ENCODE data around the gene CHMP2B.

CHMP2B gene

DNA sequence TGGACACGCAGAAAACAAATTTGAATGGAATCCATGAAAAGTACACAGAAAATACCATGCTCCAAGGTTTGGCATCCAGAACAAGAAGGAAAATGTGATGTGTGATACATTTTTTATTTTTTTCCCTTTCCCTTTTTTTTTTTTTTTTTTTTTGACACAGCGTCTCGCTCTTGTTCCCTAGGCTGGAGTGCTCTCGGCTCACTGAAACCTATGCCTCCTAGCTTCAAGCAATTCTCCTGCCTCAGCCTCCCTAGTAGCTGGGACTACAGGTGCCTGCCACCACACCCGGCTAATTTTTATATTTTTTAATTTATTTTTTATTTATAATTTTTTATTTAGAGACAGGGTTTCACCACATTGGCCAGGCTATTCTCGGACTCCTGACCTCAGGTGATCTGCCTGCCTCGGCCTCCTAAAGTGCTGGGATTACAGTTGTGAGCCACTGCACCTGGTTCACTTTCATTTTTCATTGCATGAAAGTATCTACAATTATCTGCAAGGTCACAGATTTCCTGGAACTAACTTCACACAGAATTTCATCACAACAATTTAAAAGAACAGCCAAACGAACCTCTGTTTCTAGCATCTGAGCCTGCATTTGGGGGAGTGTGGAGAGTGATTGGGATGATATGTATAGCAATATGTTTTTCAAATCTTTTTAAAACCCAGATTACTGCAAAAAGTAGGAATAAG is 41.0 kb downstream of the CHMP2B start:
- no peak for DNase-seq (ENCODE audit: low spot score)
- in situ Hi-C loops (cut with MboI; ENCODE audit: low sequenced_read_pairs, unreplicated experiment) = no loop called here

GRCh38 chr3:87268646-87269211 is 41.6 kb downstream of the CHMP2B start:
- DNase-seq (ENCODE audit: low spot score) = no peak
- in situ Hi-C loops (cut with MboI; ENCODE audit: low sequenced_read_pairs, unreplicated experiment) = no loop called here
- TF ChIP-seq, protein P1, sequence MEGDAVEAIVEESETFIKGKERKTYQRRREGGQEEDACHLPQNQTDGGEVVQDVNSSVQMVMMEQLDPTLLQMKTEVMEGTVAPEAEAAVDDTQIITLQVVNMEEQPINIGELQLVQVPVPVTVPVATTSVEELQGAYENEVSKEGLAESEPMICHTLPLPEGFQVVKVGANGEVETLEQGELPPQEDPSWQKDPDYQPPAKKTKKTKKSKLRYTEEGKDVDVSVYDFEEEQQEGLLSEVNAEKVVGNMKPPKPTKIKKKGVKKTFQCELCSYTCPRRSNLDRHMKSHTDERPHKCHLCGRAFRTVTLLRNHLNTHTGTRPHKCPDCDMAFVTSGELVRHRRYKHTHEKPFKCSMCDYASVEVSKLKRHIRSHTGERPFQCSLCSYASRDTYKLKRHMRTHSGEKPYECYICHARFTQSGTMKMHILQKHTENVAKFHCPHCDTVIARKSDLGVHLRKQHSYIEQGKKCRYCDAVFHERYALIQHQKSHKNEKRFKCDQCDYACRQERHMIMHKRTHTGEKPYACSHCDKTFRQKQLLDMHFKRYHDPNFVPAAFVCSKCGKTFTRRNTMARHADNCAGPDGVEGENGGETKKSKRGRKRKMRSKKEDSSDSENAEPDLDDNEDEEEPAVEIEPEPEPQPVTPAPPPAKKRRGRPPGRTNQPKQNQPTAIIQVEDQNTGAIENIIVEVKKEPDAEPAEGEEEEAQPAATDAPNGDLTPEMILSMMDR (IDR thresholded peaks at IDR 0.05; ENCODE audit: borderline replicate concordance, control extremely low read depth, extremely low read depth, insufficient read depth, missing control alignments) = no peak

More for the DNA sequence above, 41.0 kb downstream of the CHMP2B start:
- TF ChIP-seq, protein P1 (IDR thresholded peaks at IDR 0.05; ENCODE audit: borderline replicate concordance, control extremely low read depth, extremely low read depth, insufficient read depth, missing control alignments) = no peak

DNA sequence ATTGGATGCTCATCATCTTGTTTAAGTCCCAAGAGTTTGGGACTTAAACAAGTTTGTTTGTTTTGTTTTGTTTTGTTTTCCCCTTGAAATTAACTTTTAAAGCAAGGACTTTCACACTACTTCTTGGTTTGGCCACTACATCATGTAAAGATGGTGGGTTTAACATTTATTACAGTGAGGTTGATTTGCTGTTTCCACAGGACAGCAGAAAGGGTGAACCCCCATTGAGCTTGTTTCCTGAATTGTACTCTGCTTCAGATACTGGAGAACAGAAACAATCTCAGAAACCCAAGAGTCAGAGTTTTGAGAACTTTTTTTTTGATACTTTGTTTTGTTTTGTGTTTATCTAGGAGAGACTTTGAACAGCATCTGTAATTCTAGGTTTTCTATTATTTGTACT is 42.6 kb downstream of the CHMP2B start:
- TF ChIP-seq, protein P1 (IDR thresholded peaks at IDR 0.05; ENCODE audit: borderline replicate concordance, control extremely low read depth, extremely low read depth, insufficient read depth, missing control alignments) = no peak
- in situ Hi-C loops (cut with MboI; ENCODE audit: low sequenced_read_pairs, unreplicated experiment) = no loop called here
- no peak for DNase-seq (ENCODE audit: low spot score)

DNA sequence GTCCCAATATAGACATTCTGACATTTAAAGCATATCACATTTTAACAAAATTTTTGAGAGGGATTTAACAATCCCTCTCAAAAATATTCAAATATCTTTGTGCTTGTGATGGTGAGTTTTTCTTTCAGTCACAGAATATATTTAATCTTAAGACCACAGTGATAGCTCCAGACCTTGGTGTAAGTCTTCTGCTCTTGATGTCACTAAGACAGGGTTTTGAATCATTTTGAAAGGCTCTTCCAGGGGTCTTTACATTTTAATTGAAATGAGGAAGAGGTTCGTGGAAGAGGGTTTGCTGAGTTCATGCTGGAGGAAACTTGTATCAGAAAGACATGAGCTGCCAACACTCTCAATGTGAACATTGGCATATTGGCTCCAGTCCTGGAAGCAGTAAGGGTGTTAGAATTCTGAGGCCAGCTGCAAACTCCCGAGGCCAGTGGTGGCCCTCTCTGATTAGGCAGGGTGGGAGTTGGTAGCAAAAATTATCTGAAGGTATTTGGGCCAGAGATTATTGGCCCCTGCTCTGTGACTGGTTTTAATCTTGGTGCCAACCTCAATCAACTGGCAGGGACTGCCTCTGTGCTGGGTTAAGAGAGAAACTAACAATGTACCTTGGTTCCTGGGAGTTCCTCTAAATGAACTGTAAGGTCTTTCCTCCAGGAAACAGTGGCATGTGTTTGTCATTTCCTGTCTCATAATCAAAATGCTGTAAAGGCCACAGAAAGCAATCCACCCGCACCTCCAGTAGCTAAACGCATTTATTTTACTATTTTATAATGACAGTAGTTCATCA is 44.0 kb downstream of the CHMP2B start:
- no peak for DNase-seq (ENCODE audit: low spot score)
- TF ChIP-seq, protein P1 (IDR thresholded peaks at IDR 0.05; ENCODE audit: borderline replicate concordance, control extremely low read depth, extremely low read depth, insufficient read depth, missing control alignments) = no peak
- in situ Hi-C loops (cut with MboI; ENCODE audit: low sequenced_read_pairs, unreplicated experiment) = no loop called here

DNA sequence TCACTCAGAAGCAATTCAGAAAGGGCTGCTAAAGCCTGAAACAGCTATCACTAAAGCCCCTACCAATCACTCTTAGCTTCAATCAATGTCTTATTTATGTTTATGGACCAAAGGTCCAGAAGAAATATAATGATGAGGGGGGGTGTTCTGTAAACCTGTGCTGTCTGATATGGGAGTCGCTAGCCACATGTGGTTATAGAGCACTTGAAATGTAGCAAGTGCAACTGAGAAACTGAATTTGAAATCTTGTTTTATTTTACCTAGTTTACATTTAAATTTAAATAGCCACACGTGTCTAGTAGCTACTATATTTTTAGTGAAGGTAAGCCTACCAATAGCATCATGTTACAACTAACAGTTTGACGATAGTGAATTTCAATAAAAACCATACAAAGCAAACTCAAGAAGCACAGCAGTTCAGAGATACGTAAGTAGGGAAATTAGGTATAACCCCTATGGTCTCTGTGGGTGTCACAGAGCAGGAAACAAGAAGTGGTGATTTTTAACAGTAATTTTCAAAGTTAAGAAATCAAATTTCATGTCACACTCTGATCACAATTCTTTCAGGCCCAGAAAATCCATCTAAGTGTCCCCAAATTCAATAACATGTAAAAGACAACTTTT is 45.7 kb downstream of the CHMP2B start:
- TF ChIP-seq, protein P1 (IDR thresholded peaks at IDR 0.05; ENCODE audit: borderline replicate concordance, control extremely low read depth, extremely low read depth, insufficient read depth, missing control alignments) = no peak
- in situ Hi-C loops (cut with MboI; ENCODE audit: low sequenced_read_pairs, unreplicated experiment) = no loop called here
- DNase-seq (ENCODE audit: low spot score) = peak; percentile 9

DNA sequence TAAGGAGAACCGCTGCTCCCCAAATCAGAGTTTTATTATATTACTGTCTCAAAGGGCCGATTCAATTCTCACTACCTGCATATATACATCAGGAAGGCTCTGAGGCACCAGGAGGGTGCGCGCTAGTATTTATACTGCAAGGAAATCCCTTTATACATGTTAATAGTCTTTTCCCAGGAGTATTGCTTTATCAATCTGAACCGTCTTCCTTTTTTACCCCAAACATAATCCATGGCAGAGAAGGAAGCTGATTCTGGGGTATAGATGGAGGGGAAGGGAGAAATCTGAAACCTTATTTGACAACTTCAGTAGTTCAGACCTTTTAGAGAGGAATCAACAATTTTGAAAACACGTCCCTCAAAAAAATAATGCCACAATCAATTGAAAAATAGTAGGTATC is 49.4 kb downstream of the CHMP2B start, which contains the start of gene POU1F1:
POU1F1 (minus strand) TSS at position 101 of the 400 bp plus-strand sequence. CDS start 122 bp downstream, outside the sequence.
- TF ChIP-seq, protein P1 (IDR thresholded peaks at IDR 0.05; ENCODE audit: borderline replicate concordance, control extremely low read depth, extremely low read depth, insufficient read depth, missing control alignments) = no peak
- no peak for DNase-seq (ENCODE audit: low spot score)
- in situ Hi-C loops (cut with MboI; ENCODE audit: low sequenced_read_pairs, unreplicated experiment) = no loop called here
